ENCODE measurements around the gene PTPRD. TPM values are rescaled to one million over a fixed set of nuclear protein-coding genes. Genes with fewer than 3 reads are reported as not detected.

The PTPRD gene
- total RNA-seq, 1 experiment from 2014 or later: 0.02 TPM

- Histone ChIP-seq H3K9ac (ENCODE audit: low read length) (no peak overlapping the region), H3K4me1 (ENCODE audit: control insufficient read depth in 1 of 2, insufficient read depth in 2 of 2, low read length in 2 of 2) (no peaks in the 10 kb centered on the region), H3K27ac (ENCODE audit: low read depth, low read length) (no peak overlapping the region), H3K9me2 (ENCODE audit: insufficient read depth) (no peaks in the 10 kb centered on the region), H3K27me3 (ENCODE audit: insufficient read depth, low read length) (no peaks in the 10 kb centered on the region), H3K36me3 (ENCODE audit: control insufficient read depth in 1 of 2, insufficient read depth in 2 of 2, low read length in 2 of 2) (no peaks in the 10 kb centered on the region), H4K20me1 (ENCODE audit: insufficient read depth) (no peaks in the 10 kb centered on the region), H3K4me2 (ENCODE audit: low read length) (no peak overlapping the region), H3K79me2 (ENCODE audit: insufficient read depth, low read length) (no peaks in the 10 kb centered on the region), H3K4me3 (replicated peaks in 1 of 2; ENCODE audit: low read depth in 1 of 2, low read length in 2 of 2) (no peak overlapping the region), H3K9me3 (ENCODE audit: control insufficient read depth in 1 of 2, insufficient read depth in 1 of 2, low read depth in 1 of 2, low read length in 2 of 2) (peaks cover 6 to 21% of the 10 kb centered on the region in 2 experiments; a peak in 2 of 4 replicates), H2AFZ (ENCODE audit: low read depth, low read length, poor library complexity, severe bottlenecking) (no peak overlapping the region)
- intact Hi-C loops (cut with micrococcal nuclease): no loop called here
- TF ChIP-seq ZBTB33 (IDR thresholded peaks at IDR 0.05; ENCODE audit: extremely low read depth, insufficient replicate concordance, low read length): no peak
- no peak for TF ChIP-seq TCF7L2 (IDR thresholded peaks at IDR 0.05; ENCODE audit: borderline replicate concordance, extremely low read depth, insufficient read depth, insufficient read length)
- no peak for TF ChIP-seq FOSL1 (IDR thresholded peaks at IDR 0.05; ENCODE audit: low read depth)
- no peak for TF ChIP-seq EGR1 (IDR thresholded peaks at IDR 0.05; ENCODE audit: low read depth)
- TF ChIP-seq POLR2A (IDR thresholded peaks at IDR 0.05; ENCODE audit: borderline replicate concordance, extremely low read depth, insufficient read depth, insufficient read length): no peak
- no peak for TF ChIP-seq ATF3 (IDR thresholded peaks at IDR 0.05)
- no peak for TF ChIP-seq JUND (IDR thresholded peaks at IDR 0.05)
- no peak for TF ChIP-seq EZH2phosphoT487 (IDR thresholded peaks at IDR 0.05; ENCODE audit: borderline replicate concordance)
- TF ChIP-seq ZNF274 (IDR thresholded peaks at IDR 0.05; ENCODE audit: low read depth, low read length): no peak
- no peak for TF ChIP-seq YY1 (IDR thresholded peaks at IDR 0.05; ENCODE audit: extremely low read depth, insufficient replicate concordance, low read depth, low read length)
- TF ChIP-seq CEBPB (IDR thresholded peaks at IDR 0.05; ENCODE audit: low read depth): no peak
- no peak for TF ChIP-seq ZFX (IDR thresholded peaks at IDR 0.05)
- TF ChIP-seq MAX (IDR thresholded peaks at IDR 0.05): no peak
- TF ChIP-seq CBX3 (IDR thresholded peaks at IDR 0.05; ENCODE audit: low read depth): no peak
- no peak for TF ChIP-seq REST (IDR thresholded peaks at IDR 0.05; ENCODE audit: low read depth)
- no peak for TF ChIP-seq CTCF (IDR thresholded peaks at IDR 0.05 in 2 of 3, conservative IDR thresholded peaks at IDR 0.05 in 1 of 3; ENCODE audit: borderline replicate concordance in 1 of 3, insufficient read depth in 1 of 3, low read depth in 2 of 3, low read length in 2 of 3)
- no peak for TF ChIP-seq RAD21 (IDR thresholded peaks at IDR 0.05; ENCODE audit: low read depth)
- RAD21 ChIA-PET (ENCODE audit: low non-redundant PET in 1 of 2, low total read pairs in 2 of 2, uncharacterized antibody in 2 of 2, unreplicated experiment in 2 of 2): no interaction called here
- ATAC-seq: no peak
- BruUV-seq (replicated peaks): no TSS peak
- POLR2A ChIA-PET: no interaction called here
- CTCF ChIA-PET: no interaction called here
- no peak for DNase-seq (ENCODE audit: low read depth, low spot score)
These were observed 1899.5 kb downstream of the PTPRD start for GRCh38 chr9:8713149-8713810.
